HCT116 (cell line): ENCODE results near the gene ZNF488.

Experiments
- CEBPB ChIP-seq: IDR thresholded peaks from 2 replicates; pipeline ENCODE4 v1.6.1; 2012; ENCODE audit warnings: low read depth
- CTCF ChIP-seq, 3 experiments: fragments of 200-600 bp in 1 of 3; sonication (generic) in 1 of 3; IDR thresholded peaks in 2 of 3; conservative IDR thresholded peaks in 1 of 3; 2 replicates each; pipeline ENCODE4 v1.5.1; 2012 to 2017; ENCODE audit warnings: low read depth in 2 of 3, low read length in 2 of 3, antibody characterized with exemption in 1 of 3, borderline replicate concordance in 1 of 3, control low read depth in 1 of 3, mild to moderate bottlenecking in 1 of 3, mixed read lengths in 1 of 3, mixed run types in 1 of 3, moderate library complexity in 1 of 3; ENCODE audit not compliant: insufficient read depth in 1 of 3
- EZH2 ChIP-seq: fragments of 200-600 bp; sonication (generic); IDR thresholded peaks from 2 replicates; pipeline ENCODE4 v1.6.1; 2017; ENCODE audit warnings: antibody characterized with exemption, mixed run types
- EZH2phosphoT487 ChIP-seq: fragments of 200-600 bp; IDR thresholded peaks from 2 replicates; pipeline ENCODE4 v1.6.1; 2018; ENCODE audit warnings: antibody characterized with exemption, borderline replicate concordance
- JUND ChIP-seq: IDR thresholded peaks from 2 replicates; pipeline ENCODE4 v1.6.1; 2012
- MAX ChIP-seq: IDR thresholded peaks from 2 replicates; pipeline ENCODE4 v1.6.1; 2012
- POLR2A ChIP-seq: IDR thresholded peaks from 2 replicates; pipeline ENCODE4 v1.7.0; 2011; ENCODE audit warnings: borderline replicate concordance; ENCODE audit not compliant: insufficient read depth, insufficient read length; ENCODE audit errors: extremely low read depth
- RAD21 ChIP-seq: IDR thresholded peaks from 2 replicates; pipeline ENCODE4 v1.6.1; 2012; ENCODE audit warnings: low read depth, mild to moderate bottlenecking
- YY1 ChIP-seq: IDR thresholded peaks from 2 replicates; pipeline ENCODE4 v1.6.1; 2011; ENCODE audit warnings: low read length, low read depth, moderate library complexity, mild to moderate bottlenecking; ENCODE audit not compliant: insufficient replicate concordance; ENCODE audit errors: extremely low read depth
- ZBTB33 ChIP-seq: IDR thresholded peaks from 2 replicates; pipeline ENCODE4 v1.6.1; 2011; ENCODE audit warnings: mild to moderate bottlenecking, low read length, moderate library complexity; ENCODE audit not compliant: insufficient replicate concordance; ENCODE audit errors: extremely low read depth
- ZNF274 ChIP-seq: fragments of 200-500 bp; sonication (Bioruptor generic); IDR thresholded peaks from 2 replicates; pipeline ENCODE4 v1.6.1; 2014; ENCODE audit warnings: mild to moderate bottlenecking, low read depth, low read length, inconsistent platforms

- TF ChIP-seq YY1 (no peak), CTCF (IDR thresholded peaks at IDR 0.05 in 2 of 3, conservative IDR thresholded peaks at IDR 0.05 in 1 of 3; ENCODE audit: borderline replicate concordance in 1 of 3, insufficient read depth in 1 of 3, low read depth in 2 of 3, low read length in 2 of 3) (no peak), EZH2 (no peak), RAD21 (no peak), ZNF274 (no peak), JUND (no peak), POLR2A (no peak), CEBPB (no peak), EZH2phosphoT487 (no peak), ZBTB33 (no peak), MAX (no peak)
These were observed 5.5 kb upstream of the ZNF488 start for GRCh38 chr10:47389619-47390018.
